ENCODE data around the gene MRPS18B.

DNA sequence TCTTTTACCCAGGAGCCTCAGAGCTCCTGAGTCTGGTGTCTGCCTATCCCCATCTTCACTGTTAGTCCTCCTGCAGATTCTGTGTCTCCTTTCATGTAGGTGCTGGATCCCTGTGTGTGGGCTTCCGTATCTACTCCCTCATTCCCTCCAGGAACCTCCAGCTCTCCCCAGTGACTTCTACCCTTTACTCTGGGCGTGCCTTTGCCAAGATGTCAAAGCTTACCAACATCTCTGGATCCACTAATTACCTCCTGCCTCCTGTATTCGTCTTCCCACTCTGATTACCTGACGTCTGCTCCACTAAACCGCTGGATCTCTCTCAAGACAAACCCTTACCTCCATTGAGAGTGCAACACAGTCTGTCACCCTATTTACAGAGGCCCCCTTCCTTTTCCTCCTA, 27.1 kb downstream of the MRPS18B start:
- TF ChIP-seq POLR2A (IDR thresholded peaks at IDR 0.05; ENCODE audit: low read length) (no peak), GATA1 (IDR thresholded peaks at IDR 0.05; ENCODE audit: low read depth, low read length) (no peak)

Measured in erythroblast (primary cell).